Trophoblast cell (in vitro differentiated cells and primary cell): ENCODE measurements around the gene IGF2R.
A peak's percentile ranks its signal among the peaks of the same experiment; 100 is the strongest.

Source experiments
- DNase-seq, 2 donors: peaks; one replicate each; pipeline ENCODE4 v3.0.0-alpha.2; 2016
- H2AFZ ChIP-seq: 2 replicates; pipeline ENCODE4 v1.6.1; 2013; ENCODE audit warnings: low read length, moderate library complexity, mild to moderate bottlenecking; ENCODE audit not compliant: insufficient read depth, poor library complexity
- H2AK5ac ChIP-seq: 2 replicates; pipeline ENCODE4 v1.6.1; 2013; ENCODE audit warnings: mild to moderate bottlenecking, low read length
- H2BK120ac ChIP-seq: 2 replicates; pipeline ENCODE4 v1.6.1; 2013; ENCODE audit warnings: low read length, mild to moderate bottlenecking, moderate library complexity; ENCODE audit not compliant: insufficient read depth, poor library complexity
- H2BK12ac ChIP-seq: 2 replicates; pipeline ENCODE4 v1.6.1; 2013; ENCODE audit warnings: mild to moderate bottlenecking, low read length, moderate library complexity
- H2BK5ac ChIP-seq: 2 replicates; pipeline ENCODE4 v1.6.1; 2013; ENCODE audit warnings: low read length, low read depth, moderate library complexity, mild to moderate bottlenecking; ENCODE audit not compliant: poor library complexity
- H3K14ac ChIP-seq: 2 replicates; pipeline ENCODE4 v1.6.1; 2013; ENCODE audit warnings: mild to moderate bottlenecking, low read length
- H3K18ac ChIP-seq: 2 replicates; pipeline ENCODE4 v1.6.1; 2013; ENCODE audit warnings: mild to moderate bottlenecking, low read length
- H3K23ac ChIP-seq: 2 replicates; pipeline ENCODE4 v1.6.1; 2013; ENCODE audit warnings: low read length
- H3K27ac ChIP-seq: 2 replicates; pipeline ENCODE4 v1.5.1; 2013; ENCODE audit warnings: low read depth, mild to moderate bottlenecking, inconsistent platforms, low read length, moderate library complexity
- H3K27me3 ChIP-seq: 2 replicates; pipeline ENCODE4 v1.6.1; 2013; ENCODE audit warnings: inconsistent platforms, mild to moderate bottlenecking, low read length, moderate library complexity; ENCODE audit not compliant: insufficient read depth
- H3K36me3 ChIP-seq, 2 experiments: 1 replicate in 1 of 2; 2 replicates in 1 of 2; pipeline ENCODE4 v1.6.1; 2013; ENCODE audit warnings: low read length in 2 of 2, mild to moderate bottlenecking in 2 of 2, moderate library complexity in 1 of 2; ENCODE audit not compliant: insufficient read depth in 2 of 2, control insufficient read depth in 1 of 2
- H3K4ac ChIP-seq: 2 replicates; pipeline ENCODE4 v1.6.1; 2013; ENCODE audit warnings: low read depth, mild to moderate bottlenecking, low read length, moderate library complexity
- H3K4me1 ChIP-seq, 2 experiments: 1 replicate in 1 of 2; 2 replicates in 1 of 2; pipeline ENCODE4 v1.6.1; 2013; ENCODE audit warnings: low read length in 2 of 2, mild to moderate bottlenecking in 2 of 2, moderate library complexity in 1 of 2; ENCODE audit not compliant: insufficient read depth in 2 of 2, control insufficient read depth in 1 of 2
- H3K4me2 ChIP-seq: 2 replicates; pipeline ENCODE4 v1.6.1; 2013; ENCODE audit warnings: inconsistent platforms, mild to moderate bottlenecking, low read length, moderate library complexity
- H3K4me3 ChIP-seq: 2 replicates; pipeline ENCODE4 v1.5.1; 2013; ENCODE audit warnings: mild to moderate bottlenecking, low read depth, low read length, inconsistent platforms
- H3K79me1 ChIP-seq: one replicate; pipeline ENCODE4 v1.6.1; 2013; ENCODE audit warnings: low read length
- H3K79me2 ChIP-seq: 2 replicates; pipeline ENCODE4 v1.6.1; 2013; ENCODE audit warnings: low read length, mild to moderate bottlenecking; ENCODE audit not compliant: control insufficient read depth, insufficient read depth, poor library complexity
- H3K9ac ChIP-seq: 2 replicates; pipeline ENCODE4 v1.6.1; 2013; ENCODE audit warnings: mild to moderate bottlenecking, low read length
- H3K9me3 ChIP-seq: 2 replicates; pipeline ENCODE4 v1.6.1; 2013; ENCODE audit warnings: low read depth, mild to moderate bottlenecking, control low read depth, inconsistent platforms, low read length; ENCODE audit not compliant: insufficient read depth
- H4K12ac ChIP-seq: 2 replicates; pipeline ENCODE4 v1.6.1; 2013; ENCODE audit warnings: low read depth, mild to moderate bottlenecking, low read length, moderate library complexity
- H4K8ac ChIP-seq: 2 replicates; pipeline ENCODE4 v1.6.1; 2013; ENCODE audit warnings: low read depth, mild to moderate bottlenecking, low read length, moderate library complexity
- H4K91ac ChIP-seq: one replicate; pipeline ENCODE4 v1.6.1; 2013; ENCODE audit warnings: low read depth, mild to moderate bottlenecking, low read length, moderate library complexity
- WGBS: extraction: QIAGEN DNeasy Blood & Tissue Kit; methylation state at CpG from one replicate; pipeline ENCODE4 v1.1.7; 2013; ENCODE audit warnings: missing lambda C conversion rate; ENCODE audit not compliant: insufficient read length, insufficient coverage; ENCODE audit errors: extremely low coverage; 5-methylcytosine and 5-hydroxymethylcytosine counted together

Gene IGF2R

DNA sequence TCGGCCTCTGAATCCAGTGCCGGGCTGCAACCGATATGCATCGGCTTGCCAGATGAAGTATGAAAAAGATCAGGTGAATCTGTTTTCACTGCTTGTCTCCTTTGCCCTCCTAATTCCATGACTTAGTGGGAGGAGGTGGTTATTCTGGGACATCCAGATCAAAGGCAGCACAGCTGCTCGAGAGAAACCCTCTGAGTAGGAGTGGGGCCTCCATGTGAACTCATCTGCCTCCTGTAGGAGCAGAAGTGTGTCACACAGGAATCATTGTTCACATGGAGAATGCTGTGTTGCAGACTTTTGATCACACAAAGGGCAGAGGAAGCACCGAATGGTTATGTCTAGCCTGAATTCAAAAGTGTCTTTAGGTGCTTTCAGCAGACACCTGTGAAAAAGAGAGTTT lies 79.6 kb downstream of the IGF2R start:
- Histone ChIP-seq H2BK5ac (no peak overlapping the region), H4K12ac (no peak overlapping the region)

DNA sequence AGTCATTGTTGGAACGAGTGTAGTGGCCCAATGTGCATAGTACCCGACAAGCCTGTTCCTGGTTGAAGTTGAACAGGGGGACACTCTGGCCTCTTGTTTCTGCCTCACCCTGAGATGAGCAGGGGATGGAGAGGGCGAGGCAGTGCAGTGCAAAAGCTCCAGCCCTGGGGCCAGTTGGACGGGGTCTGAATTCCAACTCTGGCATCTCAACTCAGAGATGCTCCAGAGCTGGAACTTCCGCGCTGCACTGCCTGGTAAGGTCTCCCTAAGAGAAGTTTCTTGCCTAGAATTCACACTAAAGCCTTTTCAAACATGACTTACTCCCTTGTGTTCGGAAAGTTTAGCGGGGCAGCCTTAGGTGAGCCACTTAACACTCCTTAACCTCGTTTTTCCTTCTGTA lies 80.5 kb downstream of the IGF2R start:
- H3K27ac ChIP-seq = no peak overlapping the region
- no peak overlapping the region for H4K8ac ChIP-seq
- no peak overlapping the region for H2BK120ac ChIP-seq
- H4K91ac ChIP-seq = no peak overlapping the region
- DNase-seq = no peak
- no peak overlapping the region for H3K14ac ChIP-seq
- H3K4me2 ChIP-seq = no peak overlapping the region
- H3K18ac ChIP-seq = no peak overlapping the region
- H2AFZ ChIP-seq = no peak overlapping the region
- H3K4me1 ChIP-seq = no peaks in the 10 kb centered on the region
- H3K27me3 ChIP-seq = no peaks in the 10 kb centered on the region
- H3K9ac ChIP-seq = no peak overlapping the region
- peaks cover 48 to 71% of the 10 kb centered on the region in 2 experiments for H3K36me3 ChIP-seq
- H3K4ac ChIP-seq = no peak overlapping the region
- no peak overlapping the region for H2AK5ac ChIP-seq
- no peak overlapping the region for H2BK12ac ChIP-seq
- H3K23ac ChIP-seq = no peak overlapping the region
- no peaks in the 10 kb centered on the region for H3K9me3 ChIP-seq
- H3K79me1 ChIP-seq = no peaks in the 10 kb centered on the region
- H4K12ac ChIP-seq = no peak overlapping the region
- H3K4me3 ChIP-seq = no peak overlapping the region
- WGBS = no CpG with 5 or more reads among the region's 9 CpGs
- H3K79me2 ChIP-seq = no peaks in the 10 kb centered on the region
- no peak overlapping the region for H2BK5ac ChIP-seq

More for the DNA sequence above, 79.6 kb downstream of the IGF2R start:
- H3K79me2 ChIP-seq = no peaks in the 10 kb centered on the region
- WGBS = no CpG with 5 or more reads among the region's 6 CpGs
- no peak overlapping the region for H2AK5ac ChIP-seq
- H3K27ac ChIP-seq = no peak overlapping the region
- H4K91ac ChIP-seq = no peak overlapping the region
- no peak overlapping the region for H3K4ac ChIP-seq
- H3K4me2 ChIP-seq = no peak overlapping the region
- H3K23ac ChIP-seq = no peak overlapping the region
- no peak overlapping the region for H3K14ac ChIP-seq
- no peaks in the 10 kb centered on the region for H3K27me3 ChIP-seq
- H3K9me3 ChIP-seq = no peaks in the 10 kb centered on the region
- no peak overlapping the region for H2BK120ac ChIP-seq
- H3K9ac ChIP-seq = no peak overlapping the region
- H2BK12ac ChIP-seq = no peak overlapping the region
- H3K4me1 ChIP-seq = no peaks in the 10 kb centered on the region
- H3K4me3 ChIP-seq = no peak overlapping the region
- no peak for DNase-seq
- peaks cover 44 to 66% of the 10 kb centered on the region in 2 experiments for H3K36me3 ChIP-seq
- H3K79me1 ChIP-seq = peaks cover 2% of the 10 kb centered on the region
- H4K8ac ChIP-seq = no peak overlapping the region
- no peak overlapping the region for H2AFZ ChIP-seq
- H3K18ac ChIP-seq = no peak overlapping the region

DNA sequence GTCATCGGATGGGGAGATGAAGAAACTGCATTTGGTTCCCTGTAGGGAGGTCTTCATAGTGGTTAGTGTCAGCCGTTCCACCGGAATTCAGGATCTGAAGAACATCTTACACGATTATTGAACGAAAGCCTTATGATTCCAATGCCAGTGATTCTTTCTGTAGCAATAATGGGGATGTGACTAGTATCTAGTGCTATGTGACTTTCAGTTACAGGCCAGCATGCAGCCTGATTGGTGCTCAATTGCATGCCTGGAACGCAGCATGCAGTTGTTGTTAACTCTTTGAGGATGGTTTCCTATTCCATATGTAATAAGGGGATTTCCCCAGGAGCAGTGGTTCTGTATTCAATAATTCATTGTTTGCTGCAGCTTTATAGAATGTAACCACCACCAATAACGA lies 81.1 kb downstream of the IGF2R start:
- H3K18ac ChIP-seq = no peak overlapping the region
- H3K36me3 ChIP-seq = peaks cover 52 to 73% of the 10 kb centered on the region in 2 experiments
- no peaks in the 10 kb centered on the region for H3K79me2 ChIP-seq
- no peak overlapping the region for H3K4me2 ChIP-seq
- H3K79me1 ChIP-seq = no peaks in the 10 kb centered on the region
- 100% methylated on average over 1 of the region's 7 CpGs for WGBS
- H3K9ac ChIP-seq = no peak overlapping the region
- DNase-seq = peak in 1 of 2 donors; percentile 11
- no peak overlapping the region for H2BK120ac ChIP-seq
- no peak overlapping the region for H2BK12ac ChIP-seq
- no peak overlapping the region for H3K14ac ChIP-seq
- no peak overlapping the region for H3K23ac ChIP-seq
- no peak overlapping the region for H3K4me3 ChIP-seq
- no peaks in the 10 kb centered on the region for H3K9me3 ChIP-seq
- H2BK5ac ChIP-seq = no peak overlapping the region
- H4K8ac ChIP-seq = no peak overlapping the region
- H2AK5ac ChIP-seq = no peak overlapping the region
- no peak overlapping the region for H4K91ac ChIP-seq
- no peaks in the 10 kb centered on the region for H3K4me1 ChIP-seq
- H3K4ac ChIP-seq = no peak overlapping the region
- H3K27me3 ChIP-seq = no peaks in the 10 kb centered on the region
- no peak overlapping the region for H2AFZ ChIP-seq
- H3K27ac ChIP-seq = no peak overlapping the region
- no peak overlapping the region for H4K12ac ChIP-seq

DNA sequence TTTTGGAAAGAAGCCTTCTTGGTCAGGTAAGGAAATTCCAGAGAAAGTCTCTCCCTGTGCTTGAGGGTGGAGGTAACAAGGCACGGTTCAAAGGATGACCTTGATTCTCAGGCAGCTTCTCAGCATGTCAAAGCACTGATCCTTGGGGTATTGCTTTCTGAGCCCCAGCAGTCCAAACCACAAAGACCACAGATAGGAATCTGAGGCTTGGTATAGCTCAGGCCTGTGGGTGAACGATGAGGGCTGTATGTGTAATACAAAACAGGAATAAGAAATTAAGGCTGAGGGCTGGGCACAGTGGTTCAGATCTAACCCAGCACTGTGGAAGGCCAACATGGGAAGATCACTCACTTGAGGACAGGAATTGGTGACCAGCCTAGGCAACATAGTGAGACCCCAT lies 82.5 kb downstream of the IGF2R start:
- H2AFZ ChIP-seq = no peak overlapping the region

More for the DNA sequence above, 82.5 kb downstream of the IGF2R start:
- no peak for DNase-seq
- no peak overlapping the region for H2BK120ac ChIP-seq
- no peak overlapping the region for H2AK5ac ChIP-seq
- no peaks in the 10 kb centered on the region for H3K4me1 ChIP-seq
- no CpG with 5 or more reads among the region's 2 CpGs for WGBS
- no peaks in the 10 kb centered on the region for H3K9me3 ChIP-seq
- H2BK5ac ChIP-seq = no peak overlapping the region
- H3K14ac ChIP-seq = no peak overlapping the region
- no peak overlapping the region for H3K9ac ChIP-seq
- no peaks in the 10 kb centered on the region for H3K79me1 ChIP-seq
- no peak overlapping the region for H4K91ac ChIP-seq
- H3K18ac ChIP-seq = no peak overlapping the region
- H3K4me3 ChIP-seq = no peak overlapping the region
- H4K8ac ChIP-seq = no peak overlapping the region
- no peak overlapping the region for H3K4ac ChIP-seq
- peaks cover 57 to 76% of the 10 kb centered on the region in 2 experiments for H3K36me3 ChIP-seq
- no peak overlapping the region for H2BK12ac ChIP-seq
- no peak overlapping the region for H3K4me2 ChIP-seq
- no peak overlapping the region for H4K12ac ChIP-seq
- no peaks in the 10 kb centered on the region for H3K79me2 ChIP-seq
- H3K27ac ChIP-seq = no peak overlapping the region
- no peaks in the 10 kb centered on the region for H3K27me3 ChIP-seq
- no peak overlapping the region for H3K23ac ChIP-seq
